NOMO-1 treated with dmso at 0.1 percent for 144 hours (cell line): ENCODE measurements around the gene TXNRD1.
"Not testable (repeated sequence)": the region's sequence is repeated elsewhere in the genome, so short reads cannot be mapped to it uniquely, and the experiment has no call there.

Source experiments
- DNase-seq: peaks from one replicate; lab custom pipeline; 2025; ENCODE audit not compliant: unreplicated experiment; lab: John Stamatoyannopoulos, UW

TXNRD1 gene

DNA sequence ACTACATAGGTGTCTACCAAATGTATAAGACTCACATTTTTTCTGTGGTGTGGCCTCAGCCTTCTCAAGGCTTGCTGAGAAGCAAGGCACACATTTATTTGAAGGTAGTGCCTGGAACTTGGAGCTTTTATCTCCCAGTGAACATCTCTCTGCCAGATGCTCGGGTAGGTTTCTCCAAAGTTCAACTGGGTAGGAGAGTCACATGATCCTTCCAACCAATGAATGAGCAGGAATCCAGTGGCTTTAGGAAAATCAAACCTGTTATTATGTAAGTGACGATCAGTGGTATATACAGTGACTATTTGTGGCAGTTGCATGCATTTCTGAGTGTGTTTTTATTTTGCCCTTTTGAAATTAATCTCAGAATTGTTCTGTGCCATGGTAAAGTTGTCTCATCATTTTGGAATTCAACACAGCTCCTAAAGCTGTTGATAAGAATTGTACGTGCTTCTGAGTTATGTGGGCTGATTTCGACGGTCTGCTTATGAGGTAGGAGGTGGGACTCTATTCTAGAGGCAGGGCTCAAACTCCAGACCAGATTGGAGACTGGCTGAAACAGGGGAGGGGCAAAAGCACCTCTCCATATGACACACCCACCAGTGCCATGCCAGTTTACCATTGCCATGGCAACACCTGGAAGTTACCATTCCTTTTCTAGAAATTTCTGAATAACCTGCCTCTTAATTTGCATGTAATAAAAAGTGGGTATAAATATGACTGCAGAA is 145.6 kb downstream of the TXNRD1 start:
- DNase-seq: no peak

DNA sequence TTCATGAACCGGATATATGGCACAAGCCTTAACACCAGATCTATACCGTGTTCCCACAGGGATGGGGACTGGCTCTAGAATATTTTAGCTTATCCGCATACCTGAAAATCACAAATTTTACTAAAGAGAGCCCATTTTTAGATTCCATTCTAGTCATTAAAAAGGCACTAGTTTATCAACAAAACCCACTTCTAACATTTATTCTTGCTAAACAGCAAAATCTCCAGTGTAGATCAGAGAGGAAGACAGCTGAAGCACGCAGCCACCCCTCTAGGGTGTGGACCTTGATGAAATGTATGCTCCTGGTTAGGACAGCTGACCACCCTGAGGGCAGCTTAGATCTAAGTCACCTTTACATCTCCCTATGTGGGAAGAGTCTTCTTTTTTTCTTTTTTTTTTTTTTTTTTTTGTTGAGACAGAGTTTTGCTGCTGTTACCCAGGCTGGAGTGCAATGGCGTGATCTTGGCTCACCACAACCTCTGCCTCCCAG is 150.4 kb downstream of the TXNRD1 start:
- no peak for DNase-seq

- DNase-seq: no peak
These were observed 154.1 kb downstream of the TXNRD1 start for GRCh38 chr12:104369708-104370107.

DNA sequence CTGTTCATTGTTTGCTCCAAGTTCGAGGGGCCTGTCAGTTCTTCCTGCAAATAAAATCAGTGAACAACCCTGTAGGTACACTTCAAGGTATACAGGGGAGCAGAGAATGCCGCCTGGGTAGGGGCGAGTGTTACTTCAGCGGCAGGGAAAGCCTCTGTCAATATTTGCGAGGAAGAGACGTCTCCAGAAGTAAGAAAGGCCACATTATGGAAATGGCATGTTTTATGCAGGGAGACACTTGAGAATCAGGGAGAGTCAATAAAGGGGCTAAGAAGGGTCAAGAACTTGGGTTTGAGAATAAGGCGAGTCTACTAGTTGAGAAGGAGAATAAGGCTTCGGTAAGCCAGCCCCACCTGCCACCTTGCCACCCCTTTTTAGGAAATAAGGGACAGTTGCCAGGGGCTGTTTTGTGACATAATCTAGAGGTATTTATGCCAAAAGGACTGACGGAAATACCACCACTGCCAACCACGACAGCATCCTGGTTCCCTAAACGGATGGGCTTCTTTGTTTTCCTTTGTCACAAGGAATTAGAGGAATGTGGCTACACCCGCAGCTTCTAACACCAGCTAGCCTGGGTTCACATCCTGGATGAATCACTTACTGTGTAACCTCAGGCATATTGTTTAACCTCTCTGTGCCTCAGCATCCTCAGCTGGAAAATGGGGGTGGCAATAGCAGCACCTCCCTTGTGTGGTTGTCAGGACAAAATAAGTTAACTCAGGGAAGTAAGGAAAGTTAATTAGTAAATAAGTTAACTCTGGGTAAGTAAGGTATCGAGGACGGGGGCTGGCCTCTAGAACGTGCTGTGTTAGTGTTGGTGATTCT is 155.7 kb downstream of the TXNRD1 start:
- DNase-seq: no peak

DNA sequence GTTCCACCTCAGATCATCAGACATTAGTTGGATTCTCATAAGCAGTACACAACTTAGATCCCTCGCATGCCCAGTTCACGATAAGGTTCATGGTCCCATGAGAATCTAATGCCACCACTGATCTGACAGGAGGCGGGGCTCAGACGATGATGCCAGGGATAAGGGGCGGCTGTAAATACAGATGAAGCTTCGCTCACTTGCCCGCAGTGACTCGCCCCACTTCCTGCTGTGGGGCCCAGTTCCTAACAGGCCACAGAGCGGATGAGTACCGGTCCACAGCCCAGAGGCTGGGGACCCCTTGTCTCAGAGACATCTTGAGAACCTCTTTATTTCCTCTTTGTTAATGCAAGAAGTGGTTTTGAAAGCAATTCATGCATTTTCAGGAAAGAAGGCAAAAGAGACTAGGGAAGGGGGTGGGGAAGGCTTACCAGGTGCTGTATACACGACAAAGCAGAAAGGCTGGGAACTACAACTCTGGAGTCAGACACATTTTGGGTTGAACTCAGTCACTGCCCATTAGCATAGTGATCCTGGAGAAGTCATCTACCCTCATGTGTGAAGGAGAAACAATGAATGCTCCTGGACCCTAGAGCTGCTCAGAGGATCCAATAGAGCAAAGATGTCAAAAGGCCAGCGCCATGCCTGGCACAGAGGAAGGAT is 156.6 kb downstream of the TXNRD1 start:
- DNase-seq: peak; percentile 21

GRCh38 chr12:104372721-104373335 is 157.2 kb downstream of the TXNRD1 start:
- no peak for DNase-seq

DNA sequence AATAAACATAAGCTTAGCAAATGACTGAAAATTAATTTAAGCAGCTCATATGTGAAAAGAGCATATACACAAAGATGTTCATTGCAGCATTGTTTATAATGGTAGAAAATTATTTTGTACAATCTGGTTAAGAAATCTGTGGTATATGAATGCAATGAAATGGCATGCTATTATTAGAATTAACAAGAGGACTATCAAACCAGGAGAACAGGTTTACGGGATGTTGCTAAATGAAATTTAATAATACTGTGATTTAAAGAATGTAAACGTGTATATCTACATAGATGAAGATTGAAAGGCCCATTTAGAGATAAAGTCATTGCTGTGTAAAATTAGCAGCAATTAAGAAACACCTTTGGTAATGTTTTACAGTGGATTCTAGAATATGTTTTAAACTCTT is 158.5 kb downstream of the TXNRD1 start:
- no peak for DNase-seq

GRCh38 chr12:104374806-104375205 is 159.2 kb downstream of the TXNRD1 start:
- DNase-seq: no peak

- no peak for DNase-seq
These were observed 160.2 kb downstream of the TXNRD1 start for GRCh38 chr12:104375775-104376174.

GRCh38 chr12:104376650-104377513 is 161.3 kb downstream of the TXNRD1 start:
- no peak for DNase-seq

GRCh38 chr12:104377514-104377812 is 161.9 kb downstream of the TXNRD1 start:
- DNase-seq: no peak

DNA sequence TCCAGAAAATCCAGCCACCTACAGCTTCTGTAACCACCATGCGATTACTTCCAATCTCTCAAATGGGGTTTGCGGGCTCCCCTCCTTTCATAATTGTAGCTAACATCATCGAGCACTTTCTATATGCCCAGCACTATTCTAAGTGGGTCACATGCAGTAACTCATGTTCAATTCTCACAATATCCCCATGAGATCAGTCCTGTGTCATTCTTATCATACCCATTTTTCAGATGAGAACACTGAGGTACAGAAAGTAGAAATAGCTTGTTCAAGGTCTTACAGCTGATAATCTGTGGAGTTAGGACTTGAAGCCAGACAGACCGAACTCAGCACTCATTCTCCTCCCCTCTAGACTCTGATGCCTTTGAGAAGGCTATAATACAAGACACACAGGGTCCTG is 162.8 kb downstream of the TXNRD1 start:
- no peak for DNase-seq

DNA sequence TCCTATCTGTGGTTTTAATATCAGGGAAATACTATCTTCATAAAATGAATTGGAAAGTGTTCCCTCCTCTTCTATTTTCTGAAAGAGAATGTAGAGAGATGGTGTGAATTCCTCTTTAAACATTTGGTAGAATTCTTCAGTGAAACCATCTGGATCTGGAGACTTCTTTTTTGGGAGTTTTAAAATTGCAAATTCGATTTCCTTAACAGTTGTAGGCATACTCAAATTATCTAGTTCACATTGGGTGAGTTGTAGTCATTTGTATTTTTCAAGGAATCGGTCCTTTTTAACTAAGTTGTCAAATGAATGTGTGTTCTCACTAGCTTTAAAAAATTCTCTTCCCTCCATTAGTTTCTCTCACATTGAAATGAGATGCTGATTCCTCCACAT is 165.8 kb downstream of the TXNRD1 start:
- no peak for DNase-seq

GRCh38 chr12:104381731-104382480 is 166.3 kb downstream of the TXNRD1 start:
- DNase-seq: peak; percentile 51

GRCh38 chr12:104384141-104384880 is 168.7 kb downstream of the TXNRD1 start:
- DNase-seq: no peak

DNA sequence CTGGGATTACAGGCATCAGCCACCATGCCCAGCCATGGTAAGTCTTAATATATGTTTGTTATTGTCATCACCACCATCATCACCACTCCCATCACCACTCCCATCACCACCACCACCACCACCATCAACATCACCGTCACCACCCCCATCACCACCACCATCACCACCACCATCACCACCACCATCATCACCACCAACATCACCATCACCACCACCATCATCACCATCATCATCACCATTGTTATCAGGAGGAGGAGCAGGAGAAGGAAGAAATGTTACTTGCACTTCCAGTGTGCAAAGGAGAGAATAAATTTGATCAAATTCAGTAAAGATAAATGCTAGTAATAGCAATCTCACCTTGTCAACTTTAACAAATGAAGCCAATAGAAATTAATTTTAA is 169.9 kb downstream of the TXNRD1 start:
- DNase-seq: no peak

DNA sequence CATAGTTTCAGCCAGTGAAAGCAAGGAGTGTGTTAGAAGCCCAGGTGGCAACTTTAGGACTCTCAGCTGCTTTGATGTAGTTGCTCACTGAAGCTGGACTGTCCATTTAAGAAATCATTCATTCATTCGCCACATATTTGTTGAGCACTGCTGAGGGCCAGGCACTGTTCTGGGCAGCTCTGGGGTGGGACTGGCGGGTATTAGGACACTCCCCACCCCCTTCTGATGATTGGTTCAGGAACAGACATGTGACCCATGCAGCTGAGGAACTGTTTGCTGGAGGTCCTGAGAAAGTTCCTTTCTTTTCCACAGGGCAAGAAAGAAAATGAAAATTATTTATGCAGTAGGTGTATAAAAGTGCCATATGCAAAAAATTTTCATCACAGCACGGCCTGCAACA is 170.9 kb downstream of the TXNRD1 start:
- no peak for DNase-seq

DNA sequence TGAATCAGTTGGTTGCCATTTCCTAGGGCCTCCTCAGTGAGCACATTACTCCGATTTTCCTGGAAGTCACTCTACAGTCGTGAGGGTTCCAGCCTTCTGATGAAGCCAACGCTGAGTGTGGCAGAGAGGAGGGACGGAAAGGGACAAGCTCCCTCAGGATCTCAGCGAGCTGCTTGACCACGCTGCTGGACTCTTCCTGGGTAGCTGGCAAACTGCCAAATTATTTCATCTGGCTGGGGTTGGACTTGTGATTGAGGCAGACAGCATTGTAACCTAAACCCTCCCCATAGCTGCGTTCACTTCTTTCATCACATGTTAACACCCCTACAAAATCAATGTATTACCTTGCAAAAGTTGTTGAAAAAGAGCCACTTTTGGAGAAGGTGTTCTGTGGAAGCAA is 171.6 kb downstream of the TXNRD1 start:
- no peak for DNase-seq

- not testable (repeated sequence) for DNase-seq
These were observed 178.5 kb downstream of the TXNRD1 start for GRCh38 chr12:104394086-104394485.
